ENCODE results near the gene DNAH1.
A peak's percentile ranks its signal among the peaks of the same experiment; 100 is the strongest.

The DNAH1 gene

DNA sequence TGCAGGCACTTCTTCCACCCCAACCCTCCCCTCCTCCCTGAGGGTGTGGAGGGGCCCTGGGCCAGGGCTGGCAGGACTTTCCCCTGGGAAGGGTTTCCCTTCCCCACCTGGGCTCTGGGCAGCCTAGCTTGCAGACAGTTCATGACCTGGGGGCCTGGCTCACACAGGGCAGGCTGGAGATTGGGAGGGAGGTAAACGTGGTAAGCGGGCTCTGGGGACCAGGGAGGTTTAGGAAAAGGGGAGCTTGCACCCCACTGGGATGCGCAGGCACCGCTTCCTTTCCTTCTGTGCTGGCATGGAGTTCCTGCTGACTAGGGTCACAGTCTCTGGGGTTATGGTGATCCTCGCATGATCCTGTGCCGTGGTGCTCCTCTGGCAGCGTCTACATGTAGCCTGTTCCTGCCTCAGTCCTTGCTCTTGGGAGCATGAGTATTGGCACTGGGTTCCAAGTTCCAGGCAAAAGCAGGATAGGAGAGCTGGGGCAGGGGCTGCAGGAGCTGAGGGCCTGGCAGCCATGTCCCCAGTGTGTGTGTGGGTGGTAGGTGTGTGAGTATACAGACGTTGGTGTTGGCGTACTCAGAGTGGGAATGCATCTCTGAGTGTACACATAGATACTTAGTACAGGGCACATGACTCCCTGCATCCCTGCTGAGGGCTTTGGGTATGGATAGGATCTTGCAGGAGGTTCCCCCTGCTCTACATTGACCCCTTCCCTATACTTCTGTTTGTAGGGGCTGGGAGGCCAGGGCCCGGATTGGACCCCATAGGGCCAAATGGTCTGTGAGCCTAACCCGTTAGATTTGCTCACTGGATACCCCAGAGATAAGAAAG, 21.6 kb upstream of the DNAH1 start:
- Mint-ChIP-seq H3K4me3 (no peak overlapping the region), H3K27me3 (no peaks in the 10 kb centered on the region), H3K9me3 (no peaks in the 10 kb centered on the region), H3K27ac (no peak overlapping the region), H3K4me1 (peaks cover 12% of the 10 kb centered on the region), H3K36me3 (peaks cover 16% of the 10 kb centered on the region)
- CTCF ChIA-PET = interaction anchor here (0.7 to 1.0 kb wide), 2 partner anchors 45 to 63 kb away, joined by 3 to 5 read pairs; no protein-coding TSS in a partner anchor
- DNase-seq = no peak

DNA sequence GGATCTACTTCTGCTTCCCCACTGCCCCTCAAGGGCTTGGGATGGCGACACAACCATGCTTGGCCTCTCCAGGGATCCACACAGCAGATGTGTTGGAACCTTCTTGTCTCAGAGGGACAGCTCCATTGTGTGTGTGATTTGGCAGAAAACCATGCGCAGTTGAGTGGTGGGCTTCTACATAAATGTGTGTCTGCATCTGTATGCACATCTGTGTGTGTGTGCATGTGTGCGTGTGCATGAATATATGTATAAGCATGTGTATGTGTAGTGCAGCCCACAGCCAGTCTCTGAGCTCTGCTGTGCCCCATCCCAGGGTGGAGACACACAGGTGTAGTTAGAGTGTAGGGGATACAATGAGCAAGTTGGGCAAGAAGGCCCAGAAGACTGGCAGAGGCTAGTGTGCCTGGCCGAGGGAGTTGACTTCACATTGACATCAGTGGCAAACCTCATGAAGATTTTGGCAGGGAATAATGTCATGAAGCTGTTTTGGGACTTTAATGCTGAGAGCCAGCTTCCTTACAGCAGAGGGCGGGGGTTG, 20.4 kb upstream of the DNAH1 start:
- Mint-ChIP-seq H3K9me3 (no peaks in the 10 kb centered on the region), H3K36me3 (peaks cover 15% of the 10 kb centered on the region), H3K4me1 (peaks cover 8% of the 10 kb centered on the region), H3K27ac (no peak overlapping the region), H3K4me3 (no peak overlapping the region), H3K27me3 (no peaks in the 10 kb centered on the region)
- CTCF ChIA-PET = interaction anchor here (0.8 to 3.0 kb wide), 2 partner anchors 43 to 63 kb away, joined by 3 to 11 read pairs; no protein-coding TSS in a partner anchor
- no peak for DNase-seq

DNA sequence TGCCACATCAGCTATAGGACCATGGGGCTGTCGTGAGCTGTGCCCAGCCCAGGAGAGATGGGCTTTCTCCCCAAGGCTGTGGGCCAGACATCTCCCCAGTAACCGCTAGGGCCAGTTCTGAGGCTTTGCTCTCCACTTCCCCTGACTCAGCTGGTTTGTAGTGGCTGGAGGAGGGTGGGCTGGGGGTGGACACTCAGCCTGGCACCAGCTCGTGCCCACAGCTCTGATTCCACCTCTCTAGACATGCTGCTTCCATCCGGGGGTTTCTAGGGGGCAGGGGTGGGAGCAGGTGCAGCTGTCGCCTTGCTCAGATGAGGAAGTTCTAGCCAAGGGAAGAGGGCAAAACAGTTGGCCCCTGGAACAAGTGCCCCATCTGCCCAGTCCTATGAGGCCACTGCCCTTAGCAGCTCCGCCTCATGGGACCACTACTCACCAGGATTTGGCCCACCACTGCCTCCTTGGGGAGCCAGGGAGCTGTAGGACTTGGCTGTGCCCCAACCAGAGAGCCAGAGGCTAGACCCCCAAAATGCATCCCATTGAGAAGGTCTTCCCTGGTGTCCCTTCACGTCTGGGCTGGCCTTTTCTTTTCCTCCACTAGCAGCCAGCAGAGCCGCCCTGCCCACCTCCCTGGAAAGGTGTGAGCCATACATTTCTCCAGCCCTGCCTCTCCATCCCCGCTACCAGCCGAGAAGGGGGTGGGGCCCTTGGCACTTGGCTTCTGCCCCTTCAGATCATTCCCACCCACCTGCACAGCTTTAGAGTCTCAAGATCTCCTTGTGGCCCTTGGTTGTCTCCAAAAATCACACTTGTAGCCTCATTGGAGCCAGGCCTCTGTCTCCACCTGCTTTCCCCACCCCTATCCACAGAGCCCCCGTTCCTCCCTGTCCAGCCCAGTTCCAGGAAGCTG, 18.6 kb upstream of the DNAH1 start:
- no peak overlapping the region for H3K4me3 Mint-ChIP-seq
- CTCF ChIA-PET = interaction anchor here (3.0 kb wide), 1 partner anchor 42 kb away, joined by 11 read pairs; no protein-coding TSS in a partner anchor
- no peaks in the 10 kb centered on the region for H3K27me3 Mint-ChIP-seq
- no peaks in the 10 kb centered on the region for H3K9me3 Mint-ChIP-seq
- H3K36me3 Mint-ChIP-seq = peaks cover 4% of the 10 kb centered on the region
- H3K4me1 Mint-ChIP-seq = no peaks in the 10 kb centered on the region
- DNase-seq = no peak
- H3K27ac Mint-ChIP-seq = no peak overlapping the region

DNA sequence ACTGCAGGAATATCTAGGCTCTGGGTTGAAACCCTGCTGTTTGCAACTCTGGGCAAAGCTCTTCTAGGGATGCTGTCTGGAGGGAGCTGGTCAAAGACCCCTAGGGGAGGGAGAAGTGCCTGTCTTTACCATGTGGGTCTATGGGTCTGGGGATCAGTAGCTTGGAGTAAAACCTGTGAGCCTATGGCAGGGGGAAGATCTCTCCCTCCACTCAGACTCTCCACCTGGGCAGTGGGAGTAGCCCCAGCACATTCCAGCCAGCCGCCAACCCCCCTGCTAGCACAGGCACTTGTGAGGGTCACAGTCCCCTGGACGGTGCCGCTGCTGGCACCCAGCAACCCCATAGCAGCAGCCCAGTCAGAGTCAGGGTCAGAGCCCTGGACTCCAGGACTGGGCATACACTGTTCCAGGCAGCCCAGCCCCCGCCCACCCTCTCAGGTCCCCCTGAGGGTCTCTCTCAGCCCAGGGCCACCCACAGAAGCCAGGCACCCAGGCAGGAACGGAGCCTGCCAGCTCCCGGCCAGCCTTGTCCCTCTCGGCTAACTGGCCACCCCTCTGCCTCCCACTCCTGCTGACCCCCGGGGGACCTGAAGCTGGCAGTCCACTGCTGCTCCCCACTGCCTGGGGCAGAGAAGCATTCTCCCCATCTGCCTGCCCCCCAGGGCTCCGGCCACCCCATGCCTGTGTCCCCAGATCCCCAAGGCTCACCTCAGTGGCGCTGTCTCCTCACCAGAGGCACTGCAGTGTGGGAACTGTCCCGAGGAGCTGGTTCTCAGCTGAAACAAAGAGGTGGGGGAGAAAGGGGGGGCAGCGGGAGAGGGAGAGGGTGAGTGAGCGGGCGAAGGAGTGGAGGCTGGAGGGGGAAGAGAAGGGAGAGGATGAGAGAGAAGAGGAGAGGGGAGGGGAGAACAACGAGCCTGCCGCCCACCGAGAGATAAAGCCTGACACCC, 17.7 kb upstream of the DNAH1 start:
- Mint-ChIP-seq H3K4me3 (no peak overlapping the region), H3K36me3 (peaks cover 4% of the 10 kb centered on the region), H3K27me3 (no peaks in the 10 kb centered on the region), H3K9me3 (no peaks in the 10 kb centered on the region), H3K27ac (no peak overlapping the region), H3K4me1 (no peaks in the 10 kb centered on the region)
- CTCF ChIA-PET = interaction anchor here (3.0 kb wide), 1 partner anchor 41 kb away, joined by 11 read pairs; no protein-coding TSS in a partner anchor
- DNase-seq = no peak

DNA sequence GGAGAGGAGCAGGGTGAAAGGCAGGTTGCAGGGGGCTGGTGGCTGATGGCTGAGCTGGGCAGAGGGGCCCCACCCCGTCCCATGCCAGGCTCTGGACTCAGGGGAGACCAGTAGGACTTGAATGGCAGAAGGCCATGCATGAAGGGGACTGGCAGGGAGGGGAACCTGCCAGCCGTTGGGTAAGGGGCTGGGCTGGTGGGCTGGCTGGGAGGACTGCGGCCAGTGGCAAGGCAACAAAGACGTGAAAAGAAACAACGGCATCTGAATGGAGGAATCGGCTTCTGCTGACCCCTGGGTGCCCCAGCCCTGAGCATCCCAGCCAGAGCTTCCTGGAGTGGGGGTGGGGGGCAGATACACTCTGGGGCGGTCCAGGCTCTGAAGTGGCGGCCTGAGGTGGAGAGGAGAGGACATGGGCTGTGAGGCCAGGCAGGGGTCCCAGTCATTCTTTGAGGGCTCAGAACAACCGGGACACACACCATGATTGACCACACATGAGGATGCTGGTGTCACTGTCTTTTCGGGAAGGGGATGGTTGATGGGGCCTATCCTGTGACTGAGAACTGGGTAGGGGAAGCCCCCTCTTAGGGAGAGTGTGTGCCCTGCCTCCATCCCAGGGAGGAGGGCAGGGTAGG, 16.8 kb upstream of the DNAH1 start:
- H3K27ac Mint-ChIP-seq = no peak overlapping the region
- CTCF ChIA-PET = no interaction called here
- H3K4me1 Mint-ChIP-seq = no peaks in the 10 kb centered on the region
- no peak for DNase-seq
- H3K4me3 Mint-ChIP-seq = no peak overlapping the region
- peaks cover 5% of the 10 kb centered on the region for H3K36me3 Mint-ChIP-seq
- no peaks in the 10 kb centered on the region for H3K9me3 Mint-ChIP-seq
- no peaks in the 10 kb centered on the region for H3K27me3 Mint-ChIP-seq

DNA sequence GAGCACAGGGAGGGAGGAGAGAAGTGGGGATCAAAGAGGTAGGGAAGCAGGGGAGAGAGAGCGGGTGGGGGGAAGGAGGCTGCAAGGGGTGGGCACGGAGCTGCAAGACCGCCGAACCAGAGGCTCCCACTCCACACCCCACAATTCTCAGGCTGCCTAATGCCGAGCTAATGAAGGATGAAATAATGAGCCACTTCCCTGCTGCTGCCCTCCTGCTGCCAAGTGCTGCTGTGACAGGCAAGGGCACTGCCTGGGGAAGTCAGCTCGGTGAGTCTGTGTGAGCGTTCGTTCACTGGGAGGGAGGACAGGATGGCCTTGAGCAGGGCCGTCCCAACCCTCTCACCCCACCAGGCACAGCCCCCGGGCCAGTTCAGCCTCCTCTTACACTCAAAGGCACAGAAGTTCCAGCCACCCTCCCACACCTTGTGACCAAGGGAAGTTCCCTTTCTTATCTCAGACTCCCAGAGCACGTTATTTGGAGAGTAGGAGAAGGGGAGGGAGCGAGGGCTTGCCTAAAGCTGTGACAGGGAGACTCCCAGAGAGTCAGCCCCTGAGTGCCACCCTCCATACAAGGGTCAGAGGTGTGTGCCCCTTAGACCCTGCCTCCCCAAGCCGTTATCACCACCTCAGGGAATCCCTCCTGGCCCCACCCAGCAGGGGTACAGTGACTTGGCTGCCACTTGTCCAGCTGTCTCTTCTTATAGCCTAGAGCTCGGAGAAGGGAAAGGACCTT, 16.1 kb upstream of the DNAH1 start:
- H3K4me1 Mint-ChIP-seq = no peaks in the 10 kb centered on the region
- no peaks in the 10 kb centered on the region for H3K9me3 Mint-ChIP-seq
- H3K36me3 Mint-ChIP-seq = peaks cover 2% of the 10 kb centered on the region
- H3K27me3 Mint-ChIP-seq = no peaks in the 10 kb centered on the region
- no peak overlapping the region for H3K4me3 Mint-ChIP-seq
- no peak overlapping the region for H3K27ac Mint-ChIP-seq
- DNase-seq = no peak
- CTCF ChIA-PET = no interaction called here

DNA sequence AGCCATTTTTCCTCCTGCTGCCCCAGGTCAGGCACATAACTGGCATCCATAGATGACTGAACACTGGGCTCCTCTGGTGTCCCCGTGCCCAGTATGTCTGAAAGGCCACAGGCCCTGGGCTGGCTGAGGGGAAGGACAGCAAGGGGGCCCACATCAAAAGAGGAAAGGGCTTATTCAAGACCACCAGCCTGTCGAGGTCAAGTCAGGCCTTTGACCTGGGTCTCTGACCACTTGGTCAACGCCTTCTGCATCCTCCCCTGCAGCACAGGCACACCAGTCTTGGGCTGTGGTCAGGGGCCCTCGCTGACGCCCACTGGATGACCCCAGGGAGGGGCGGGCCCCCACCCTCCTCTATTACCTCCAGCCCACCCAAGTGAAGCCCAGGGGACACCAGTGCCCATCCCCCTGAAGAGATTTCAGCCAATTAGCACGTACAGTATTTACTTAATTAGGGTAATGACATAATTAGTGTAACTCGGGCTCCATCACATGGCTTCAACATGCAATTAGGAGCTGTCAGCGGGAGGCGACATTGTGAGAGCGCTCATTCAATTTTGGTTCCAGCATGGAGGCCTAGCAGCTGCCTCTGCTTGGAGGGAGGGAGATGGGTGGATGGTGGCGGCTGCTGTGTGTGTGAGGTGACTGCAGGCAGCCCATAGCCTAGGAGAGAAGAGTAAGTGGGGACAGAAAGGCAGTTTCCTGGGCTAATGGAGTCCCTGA, 13.5 kb upstream of the DNAH1 start:
- Mint-ChIP-seq H3K4me1 (peaks cover 3% of the 10 kb centered on the region), H3K27me3 (no peaks in the 10 kb centered on the region), H3K9me3 (no peaks in the 10 kb centered on the region), H3K27ac (no peak overlapping the region), H3K4me3 (no peak overlapping the region), H3K36me3 (peaks cover 8% of the 10 kb centered on the region)
- CTCF ChIA-PET = no interaction called here
- no peak for DNase-seq

DNA sequence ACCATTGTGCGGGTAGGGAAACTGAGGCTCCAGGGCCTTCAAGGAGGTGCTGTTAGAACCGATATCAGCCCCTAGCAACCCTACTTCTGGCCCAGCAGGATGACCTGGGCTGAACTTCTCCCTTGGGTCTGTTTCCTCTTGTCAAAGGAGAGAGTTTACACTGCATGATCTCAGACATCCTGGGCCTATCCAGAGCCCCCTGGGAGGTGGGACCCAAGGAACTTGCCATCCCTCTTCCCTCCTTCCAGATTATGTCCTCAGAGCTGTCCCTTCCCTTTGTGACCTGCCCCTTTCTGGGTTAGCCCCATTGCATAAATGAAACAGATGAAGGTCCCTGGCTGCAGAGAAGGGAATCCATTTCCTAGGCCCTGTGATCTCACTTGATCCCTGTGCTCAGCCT, 12.3 kb upstream of the DNAH1 start:
- H3K4me1 Mint-ChIP-seq = peaks cover 6% of the 10 kb centered on the region
- no peaks in the 10 kb centered on the region for H3K9me3 Mint-ChIP-seq
- H3K4me3 Mint-ChIP-seq = no peak overlapping the region
- no peak for DNase-seq
- H3K36me3 Mint-ChIP-seq = peaks cover 10% of the 10 kb centered on the region
- CTCF ChIA-PET = no interaction called here
- H3K27ac Mint-ChIP-seq = peak overlapping the region; percentile 33
- H3K27me3 Mint-ChIP-seq = no peaks in the 10 kb centered on the region

DNA sequence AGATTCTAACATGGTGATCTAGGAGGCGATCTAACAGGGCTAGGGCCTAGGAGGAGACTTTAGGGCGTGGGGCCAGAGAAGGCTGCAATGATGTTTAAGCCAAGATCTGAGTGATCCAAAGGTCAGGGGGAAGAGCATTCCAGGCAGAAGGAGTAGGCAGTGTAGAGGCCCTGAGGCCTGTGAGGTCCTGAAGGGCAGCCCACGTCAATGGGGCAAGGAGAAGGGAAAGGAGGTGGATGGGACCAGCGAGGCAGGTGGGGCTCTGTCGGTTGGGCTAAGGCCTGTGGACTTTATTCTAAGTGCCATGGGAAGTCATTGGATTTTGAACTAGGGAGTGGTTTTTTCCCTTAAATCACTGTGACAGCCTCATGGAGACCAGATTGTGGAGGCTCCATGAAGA, 10.2 kb upstream of the DNAH1 start:
- Mint-ChIP-seq H3K9me3 (no peaks in the 10 kb centered on the region), H3K27me3 (no peaks in the 10 kb centered on the region), H3K36me3 (peaks cover 14% of the 10 kb centered on the region), H3K4me3 (no peak overlapping the region), H3K4me1 (peaks cover 6% of the 10 kb centered on the region), H3K27ac (no peak overlapping the region)
- CTCF ChIA-PET = no interaction called here
- DNase-seq = no peak

DNA sequence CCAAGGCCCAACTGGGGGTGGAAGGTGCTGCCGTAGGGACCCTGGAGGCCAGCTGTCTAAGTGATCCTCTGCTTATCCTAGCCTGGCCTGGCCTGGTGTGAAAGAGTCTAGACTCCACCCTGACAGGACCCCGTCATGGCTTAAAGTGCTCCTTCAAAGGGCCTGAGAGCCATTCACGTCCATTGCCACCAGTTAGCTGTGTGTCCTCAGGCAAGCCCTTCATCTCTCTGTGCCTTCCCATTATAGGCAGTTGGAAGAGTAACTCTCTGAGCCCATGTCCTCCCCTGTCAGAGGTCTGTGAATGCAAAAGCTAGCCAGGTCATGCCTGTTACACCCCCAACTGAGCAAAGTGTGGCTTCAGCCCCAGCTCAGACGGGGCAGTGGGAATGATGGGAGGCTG, 9.1 kb upstream of the DNAH1 start:
- CTCF ChIA-PET = interaction anchor here (0.6 to 1.1 kb wide), 2 partner anchors 11 to 48 kb away, joined by 3 read pairs; no protein-coding TSS in a partner anchor
- H3K4me3 Mint-ChIP-seq = no peak overlapping the region

DNA sequence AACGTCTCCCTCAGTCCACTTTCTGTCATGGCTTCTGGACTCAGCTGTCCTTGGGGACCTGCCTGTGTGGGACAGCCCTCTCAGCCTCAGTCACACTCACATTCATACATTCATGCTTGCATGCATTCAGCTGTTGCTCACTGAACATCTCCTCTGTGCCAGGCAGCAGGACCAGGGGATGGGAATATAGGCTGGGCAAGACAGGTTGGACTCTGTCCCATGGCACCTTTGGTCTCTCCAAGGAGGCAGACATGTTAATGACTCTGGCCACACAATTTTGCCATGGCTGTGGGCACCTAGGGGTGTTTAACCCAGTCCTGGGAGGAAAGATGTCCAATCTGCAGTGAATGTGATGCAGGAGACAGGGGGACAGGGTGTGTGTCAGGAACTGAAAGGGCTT, 7.8 kb upstream of the DNAH1 start:
- Mint-ChIP-seq H3K27me3 (no peaks in the 10 kb centered on the region), H3K4me3 (no peak overlapping the region), H3K9me3 (no peaks in the 10 kb centered on the region), H3K36me3 (peaks cover 14% of the 10 kb centered on the region), H3K4me1 (peaks cover 6% of the 10 kb centered on the region), H3K27ac (no peak overlapping the region)
- CTCF ChIA-PET = interaction anchor here (1.1 kb wide), 1 partner anchor 9 kb away, joined by 3 read pairs; no protein-coding TSS in a partner anchor
- no peak for DNase-seq

More for the DNA sequence above, 9.1 kb upstream of the DNAH1 start:
- no peak overlapping the region for H3K27ac Mint-ChIP-seq
- DNase-seq = no peak
- H3K4me1 Mint-ChIP-seq = peaks cover 6% of the 10 kb centered on the region
- no peaks in the 10 kb centered on the region for H3K9me3 Mint-ChIP-seq
- H3K27me3 Mint-ChIP-seq = no peaks in the 10 kb centered on the region
- H3K36me3 Mint-ChIP-seq = peaks cover 14% of the 10 kb centered on the region

DNA sequence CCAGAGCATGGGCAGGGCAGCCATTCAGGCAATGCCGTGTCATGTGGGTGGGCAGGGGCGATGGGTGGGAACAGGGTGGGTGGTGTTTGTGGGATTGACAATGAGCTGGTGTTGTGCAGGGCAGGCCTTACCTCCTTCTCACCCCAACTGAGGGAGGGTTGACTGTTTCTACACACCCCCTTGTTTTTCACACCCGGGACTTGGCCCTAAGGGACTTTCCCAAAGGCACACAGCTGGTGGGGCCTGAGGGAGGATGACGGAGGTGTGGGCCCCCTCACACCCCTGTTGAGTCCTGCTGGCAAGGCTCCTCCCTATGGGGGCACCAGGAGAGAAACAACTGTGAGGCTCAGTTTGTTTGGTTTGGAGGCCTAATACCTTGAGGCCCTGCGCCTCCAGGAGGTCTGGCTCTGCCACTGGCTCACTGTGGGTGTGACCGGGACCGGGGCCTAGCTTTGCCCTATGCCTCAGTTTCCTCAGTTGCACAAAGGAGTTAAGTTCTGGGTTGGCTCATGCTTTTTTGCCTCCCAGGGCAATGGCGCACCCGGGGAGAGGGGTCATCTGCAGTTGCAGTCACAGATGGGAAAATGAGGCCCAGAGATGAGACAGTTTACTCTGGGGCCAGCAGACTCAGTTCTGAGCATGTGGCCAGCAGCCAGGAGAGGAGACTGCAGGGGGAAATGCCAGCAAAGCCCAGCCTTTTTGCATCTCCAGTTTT, 5.1 kb upstream of the DNAH1 start:
- CTCF ChIA-PET = no interaction called here
- H3K4me1 Mint-ChIP-seq = peaks cover 6% of the 10 kb centered on the region
- no peaks in the 10 kb centered on the region for H3K27me3 Mint-ChIP-seq
- H3K4me3 Mint-ChIP-seq = no peak overlapping the region
- DNase-seq = no peak
- H3K27ac Mint-ChIP-seq = no peak overlapping the region
- no peaks in the 10 kb centered on the region for H3K9me3 Mint-ChIP-seq
- peaks cover 10% of the 10 kb centered on the region for H3K36me3 Mint-ChIP-seq

Data from activated naive CD4-positive, alpha-beta T cell treated with anti-CD3 and anti-CD28 coated beads, Interleukin-2, amount 10 ng/mL, durations not matched to agents 7 days and 5 days (primary cell).